GM12891 (cell line): ENCODE measurements around the gene SDK1.

ENCODE experiments used
- PAX5 ChIP-seq: IDR thresholded peaks from 2 replicates; pipeline ENCODE4 v1.6.1; 2011; ENCODE audit warnings: low read length, moderate library complexity, mild to moderate bottlenecking; ENCODE audit not compliant: insufficient read depth, severe bottlenecking
- POLR2A ChIP-seq: IDR thresholded peaks from 2 replicates; pipeline ENCODE4 v1.6.1; 2011; ENCODE audit warnings: low read depth, low read length, control low read depth
- POLR2AphosphoS5 ChIP-seq: IDR thresholded peaks from 2 replicates; pipeline ENCODE4 v1.6.1; 2011; ENCODE audit warnings: low read depth, low read length, control low read depth
- POU2F2 ChIP-seq: IDR thresholded peaks from 2 replicates; pipeline ENCODE4 v1.6.1; 2011; ENCODE audit warnings: low read depth, mild to moderate bottlenecking, control low read depth, low read length, moderate library complexity
- SPI1 ChIP-seq: IDR thresholded peaks from 2 replicates; pipeline ENCODE4 v1.6.1; 2011; ENCODE audit warnings: low read depth, low read length, control low read depth
- TAF1 ChIP-seq: IDR thresholded peaks from 2 replicates; pipeline ENCODE4 v1.6.1; 2011; ENCODE audit warnings: low read depth, low read length, control low read depth

DNA sequence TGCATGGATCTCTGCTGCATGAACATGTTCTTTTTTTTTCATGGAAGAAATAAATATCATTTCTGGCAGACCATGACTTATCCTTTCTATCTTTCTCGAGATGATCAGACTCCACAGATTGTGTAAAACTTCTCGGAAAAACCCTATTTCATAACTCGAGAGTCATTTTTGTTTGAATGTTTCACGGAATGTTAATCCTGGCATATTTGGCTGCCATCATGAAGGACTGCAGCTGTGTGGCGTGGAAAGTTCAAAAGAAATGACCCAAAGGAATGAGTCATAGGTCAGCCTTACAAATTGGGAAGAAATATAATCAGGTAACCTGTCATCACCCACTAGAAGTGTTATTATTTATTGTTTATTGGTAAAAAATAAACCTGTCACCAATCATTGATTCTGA lies 566.8 kb downstream of the SDK1 start:
- no peak for TF ChIP-seq POLR2A
- TF ChIP-seq POLR2AphosphoS5, result no peak
- no peak for TF ChIP-seq TAF1
- no peak for TF ChIP-seq SPI1
- no peak for TF ChIP-seq POU2F2
- no peak for TF ChIP-seq PAX5
